ENCODE data around the gene STK32C. TPM values are rescaled to one million over a fixed set of nuclear protein-coding genes. Genes with fewer than 3 reads are reported as not detected.

The STK32C gene
- total RNA-seq, 1 experiment from 2014 or later, result 58.2 TPM

- DNase-seq (ENCODE audit: extremely low read depth, low read depth), result no peak
Observed at GRCh38 chr10:132203256-132204077, 104.3 kb downstream of the STK32C start.

DNA sequence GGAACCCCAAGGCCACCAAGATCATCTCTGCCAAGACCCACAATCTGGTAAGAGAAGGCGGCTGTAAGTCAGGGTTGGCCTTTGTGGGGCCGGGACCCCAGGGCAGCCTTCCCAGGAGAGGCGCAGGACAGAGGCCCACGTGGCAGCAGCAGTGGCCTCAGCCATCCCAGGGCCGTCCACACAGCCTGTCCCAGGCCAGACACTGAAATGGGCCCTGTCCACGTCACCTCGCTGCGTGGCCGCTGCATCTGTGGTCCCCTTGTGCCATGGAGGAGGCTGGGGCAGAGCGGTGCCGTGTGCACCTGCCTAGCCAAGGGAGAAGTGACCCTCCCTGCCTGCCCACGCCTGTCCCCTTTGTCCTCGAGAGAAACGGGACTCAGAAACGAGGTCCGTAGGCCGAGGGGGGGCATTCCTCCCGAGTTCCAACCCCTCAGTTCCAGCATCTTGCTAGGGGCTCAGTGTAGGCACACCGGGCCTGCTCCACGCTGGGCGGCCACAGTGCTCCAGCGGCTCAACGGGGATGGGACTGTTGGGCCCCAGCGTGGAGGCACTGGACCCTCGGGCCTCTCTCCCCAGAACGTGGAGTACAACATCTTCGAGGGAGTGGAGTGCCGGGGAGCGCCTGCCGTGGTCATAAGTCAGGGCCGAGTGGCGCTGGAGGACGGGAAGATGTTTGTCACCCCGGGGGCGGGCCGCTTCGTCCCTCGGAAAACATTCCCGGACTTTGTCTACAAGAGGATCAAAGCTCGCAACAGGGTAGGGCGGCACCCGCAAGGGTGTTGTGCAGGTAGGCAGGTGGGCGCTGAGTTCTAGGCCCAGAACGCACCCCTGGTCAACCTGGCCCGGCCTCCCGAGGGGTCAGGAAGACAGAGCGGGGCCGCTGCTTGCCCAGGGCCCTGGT is 105.4 kb downstream of the STK32C start:
- DNase-seq (ENCODE audit: extremely low read depth, low read depth), result no peak

DNA sequence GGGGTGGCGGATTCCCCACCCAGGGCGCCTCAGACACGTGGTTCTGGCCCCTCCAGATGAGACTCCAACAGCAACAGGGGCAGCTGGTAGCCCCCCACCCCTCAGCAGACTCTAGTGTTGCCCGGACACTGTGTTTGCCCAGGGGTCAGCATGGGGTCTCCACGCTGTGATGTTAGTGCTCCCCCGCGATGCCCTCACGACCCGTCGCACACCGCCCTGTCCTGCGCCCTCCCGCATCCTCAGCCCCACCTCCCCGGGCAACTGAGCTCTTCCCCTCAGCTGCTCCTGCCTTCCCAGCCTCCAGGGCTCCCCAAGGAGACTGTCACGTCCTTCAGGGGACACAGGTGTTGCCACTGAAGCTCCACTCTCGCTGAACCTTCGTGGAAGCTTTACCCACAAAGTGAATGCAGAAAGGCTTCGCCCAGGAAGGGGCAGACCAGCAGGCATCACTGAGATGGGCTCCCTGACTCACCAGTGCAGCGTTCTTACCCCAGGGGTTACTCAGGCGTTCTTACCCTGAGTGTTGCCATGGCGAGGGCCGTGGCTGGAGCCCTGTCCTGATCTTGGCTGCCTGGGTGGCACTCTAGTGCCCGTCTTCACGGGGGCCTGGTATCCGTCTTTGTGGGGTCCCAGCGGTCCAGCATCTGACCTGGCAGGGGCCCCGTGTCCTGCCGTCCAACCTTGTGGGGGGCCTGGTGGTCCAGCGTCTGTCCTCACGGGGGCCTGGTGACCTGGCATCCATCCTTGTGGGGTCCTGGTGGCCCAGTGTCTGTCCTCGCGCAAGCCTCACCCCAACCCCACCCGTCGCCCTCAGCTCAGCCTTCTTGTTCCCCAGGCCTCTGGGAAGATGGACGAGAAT is 106.4 kb downstream of the STK32C start:
- DNase-seq (ENCODE audit: extremely low read depth, low read depth), result no peak

- no peak for DNase-seq (ENCODE audit: extremely low read depth, low read depth)
Observed at GRCh38 chr10:132200344-132201110, 107.2 kb downstream of the STK32C start.

- no peak for DNase-seq (ENCODE audit: extremely low read depth, low read depth)
Observed at GRCh38 chr10:132199854-132200311, 107.9 kb downstream of the STK32C start.

GRCh38 chr10:132199268-132199853 is 108.4 kb downstream of the STK32C start:
- no peak for DNase-seq (ENCODE audit: extremely low read depth, low read depth)

DNA sequence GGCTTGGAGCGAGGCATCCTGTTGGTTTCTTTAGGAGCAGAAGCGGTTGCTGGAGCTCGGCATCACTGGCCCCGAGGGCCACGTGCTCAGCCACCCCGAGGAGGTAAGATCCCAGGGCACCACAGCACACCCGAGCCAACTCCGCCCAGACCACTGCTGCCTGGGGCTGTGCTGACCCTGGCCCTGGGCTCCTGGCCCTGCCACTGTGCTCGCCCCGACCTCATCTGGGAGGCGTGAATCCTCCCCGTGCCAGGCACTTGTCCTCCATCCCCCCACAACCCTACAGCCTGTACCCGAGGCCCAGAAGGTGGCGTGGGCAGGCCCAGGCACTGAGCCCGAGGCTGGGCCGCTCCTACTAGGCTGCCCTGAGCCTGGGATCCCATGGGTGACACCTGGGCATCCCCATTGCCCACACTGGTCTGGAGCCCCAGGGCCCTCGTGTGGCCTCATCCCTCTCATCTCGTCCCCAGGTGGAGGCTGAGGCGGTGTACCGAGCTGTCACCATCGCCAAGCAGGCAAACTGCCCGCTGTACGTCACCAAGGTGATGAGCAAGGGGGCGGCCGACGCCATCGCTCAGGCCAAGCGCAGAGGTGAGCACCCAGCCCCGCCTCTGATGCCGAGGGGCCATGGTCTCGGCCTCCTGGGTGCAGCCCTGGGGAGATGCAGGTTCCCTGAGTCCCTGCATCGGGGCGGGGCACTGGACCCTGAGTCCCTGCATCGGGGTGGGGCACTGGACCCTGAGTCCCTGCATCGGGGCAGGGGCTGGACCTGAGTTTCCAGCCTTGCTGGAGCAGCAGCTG is 109.2 kb downstream of the STK32C start:
- DNase-seq (ENCODE audit: extremely low read depth, low read depth), result no peak

- no peak for DNase-seq (ENCODE audit: extremely low read depth, low read depth)
Observed at GRCh38 chr10:132198068-132198370, 109.7 kb downstream of the STK32C start.

DNA sequence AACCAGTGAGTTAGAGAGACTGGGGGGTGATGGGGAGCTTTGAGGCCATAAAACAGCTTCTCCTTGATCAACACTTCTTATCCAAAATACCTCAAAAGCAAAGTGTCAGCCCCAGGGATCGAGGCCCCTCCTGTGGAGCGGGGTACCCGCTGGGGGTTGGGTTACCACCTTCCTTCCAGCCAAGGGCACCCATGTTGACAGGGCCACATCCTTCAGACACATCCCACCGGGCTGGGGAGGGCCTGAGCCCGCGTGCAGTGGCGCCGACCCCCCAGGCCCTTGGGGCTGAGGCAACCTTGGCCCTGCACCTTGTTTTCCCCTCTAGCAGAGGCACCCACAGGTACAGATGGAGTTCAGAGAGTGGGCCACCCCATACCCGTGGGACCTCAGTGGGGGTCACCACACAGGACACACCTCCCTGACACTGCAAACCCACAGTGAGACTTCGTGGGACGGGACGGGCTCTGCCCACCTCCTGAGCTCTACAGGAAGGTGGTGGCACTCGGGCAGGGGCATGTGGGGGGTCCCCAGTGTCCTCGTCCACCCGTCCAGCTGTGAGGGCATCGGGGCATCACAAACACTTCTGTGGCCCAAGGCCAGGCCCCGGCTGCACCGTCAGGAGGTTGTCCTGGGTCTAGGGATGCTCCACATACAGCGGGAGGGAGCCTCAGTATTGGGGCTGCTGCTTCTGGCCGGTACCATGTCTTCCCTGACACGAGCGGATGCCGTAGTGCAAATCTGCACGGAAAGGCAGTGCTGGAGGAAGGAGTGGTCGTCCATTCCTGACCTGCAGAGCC is 110.3 kb downstream of the STK32C start:
- no peak for DNase-seq (ENCODE audit: extremely low read depth, low read depth)

DNA sequence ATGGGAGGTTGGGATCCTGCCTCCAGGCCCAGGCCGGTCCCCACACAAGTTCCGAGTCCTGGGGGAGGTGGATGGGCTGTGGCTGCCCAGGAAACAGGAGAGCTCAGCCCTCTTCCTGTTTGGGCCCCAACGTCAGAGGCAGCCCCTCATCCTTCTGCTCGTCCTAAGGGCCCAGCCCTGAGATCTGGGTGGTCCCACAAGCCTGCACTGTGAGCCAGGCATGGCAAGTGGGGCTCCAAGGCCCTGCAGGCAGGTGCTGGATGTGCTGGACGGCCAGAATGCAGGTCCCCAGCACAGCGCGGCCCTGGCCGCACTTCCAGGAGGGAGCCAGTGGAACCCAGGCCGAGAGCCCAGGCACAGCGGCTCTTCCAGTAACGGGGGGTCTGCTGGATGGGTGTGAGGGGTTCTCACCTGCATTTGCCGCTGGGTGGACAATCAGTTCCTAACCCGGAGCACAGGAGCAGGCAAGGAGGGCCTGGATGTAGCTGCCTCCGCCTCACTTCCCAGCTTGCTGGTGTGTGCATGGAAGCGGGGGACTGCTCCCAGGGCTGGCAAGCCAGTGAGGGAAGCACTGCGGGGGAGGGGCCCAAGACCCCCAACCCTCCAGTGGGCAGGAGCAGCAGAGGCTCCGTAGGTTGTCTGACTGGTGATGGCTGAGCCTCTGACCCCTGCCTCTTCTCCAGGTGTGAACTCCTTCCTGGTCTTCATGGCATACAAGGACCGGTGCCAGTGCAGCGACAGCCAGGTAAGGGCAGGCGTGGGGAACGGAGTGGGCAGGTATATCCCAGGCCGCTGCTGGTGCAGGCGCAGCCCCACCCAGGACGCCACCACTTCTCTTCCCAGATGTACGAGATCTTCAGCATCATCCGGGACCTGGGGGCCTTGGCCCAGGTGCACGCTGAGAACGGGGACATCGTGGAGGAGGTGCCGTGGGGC is 111.3 kb downstream of the STK32C start:
- no peak for DNase-seq (ENCODE audit: extremely low read depth, low read depth)

DNA sequence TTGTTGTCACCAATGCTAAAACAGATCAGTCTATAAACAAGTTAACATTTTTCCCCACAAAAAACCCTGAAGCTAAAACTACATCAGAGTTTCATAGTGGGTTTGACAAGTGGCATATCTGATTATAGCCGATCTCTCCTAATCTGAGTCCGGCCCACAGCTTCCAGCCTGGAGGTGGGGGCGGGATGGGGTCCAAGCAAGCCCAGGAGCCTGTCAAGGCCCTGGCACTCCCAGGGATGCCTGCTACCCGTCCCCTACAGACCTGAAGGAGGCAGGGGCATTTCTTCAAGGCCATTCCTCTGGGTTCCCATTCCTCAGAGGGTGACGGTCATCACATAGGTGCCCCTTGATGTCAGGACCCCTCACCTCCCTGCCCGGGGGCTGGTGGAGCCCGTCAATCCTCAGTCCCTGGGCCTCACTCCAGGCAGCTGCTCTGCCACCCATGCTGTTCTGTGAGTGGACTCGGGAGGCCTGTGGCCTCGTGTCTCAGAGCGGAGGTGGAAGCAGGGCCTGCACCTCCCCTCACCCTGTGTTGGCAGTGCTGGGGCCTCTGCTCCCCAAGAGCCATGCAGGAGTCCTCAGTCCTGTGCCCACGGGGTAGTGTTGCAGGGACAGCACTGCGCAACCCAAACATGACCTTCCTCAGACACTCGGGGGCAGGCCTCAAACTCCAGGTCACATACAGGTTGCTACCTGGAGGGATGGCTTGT is 112.2 kb downstream of the STK32C start:
- DNase-seq (ENCODE audit: extremely low read depth, low read depth), result no peak

DNA sequence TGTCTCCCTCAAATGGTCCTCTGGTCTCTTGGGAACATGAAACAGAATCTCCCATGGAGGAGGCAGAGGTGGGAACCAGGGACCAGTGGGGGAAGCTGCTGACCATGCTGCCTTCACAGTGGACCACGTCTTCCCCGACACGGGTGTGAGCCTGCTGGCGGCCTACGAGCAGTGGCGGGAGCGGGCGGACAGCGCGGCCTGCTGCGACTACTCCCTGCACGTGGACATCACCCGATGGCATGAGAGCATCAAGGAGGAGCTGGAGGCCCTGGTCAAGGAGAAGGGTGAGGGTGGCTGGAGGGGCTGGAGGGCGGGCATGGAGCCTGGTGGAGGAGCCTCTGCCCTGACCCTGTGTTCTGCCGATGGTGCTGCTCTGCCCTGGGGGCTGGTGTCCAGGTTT is 113.0 kb downstream of the STK32C start:
- DNase-seq (ENCODE audit: extremely low read depth, low read depth), result no peak

DNA sequence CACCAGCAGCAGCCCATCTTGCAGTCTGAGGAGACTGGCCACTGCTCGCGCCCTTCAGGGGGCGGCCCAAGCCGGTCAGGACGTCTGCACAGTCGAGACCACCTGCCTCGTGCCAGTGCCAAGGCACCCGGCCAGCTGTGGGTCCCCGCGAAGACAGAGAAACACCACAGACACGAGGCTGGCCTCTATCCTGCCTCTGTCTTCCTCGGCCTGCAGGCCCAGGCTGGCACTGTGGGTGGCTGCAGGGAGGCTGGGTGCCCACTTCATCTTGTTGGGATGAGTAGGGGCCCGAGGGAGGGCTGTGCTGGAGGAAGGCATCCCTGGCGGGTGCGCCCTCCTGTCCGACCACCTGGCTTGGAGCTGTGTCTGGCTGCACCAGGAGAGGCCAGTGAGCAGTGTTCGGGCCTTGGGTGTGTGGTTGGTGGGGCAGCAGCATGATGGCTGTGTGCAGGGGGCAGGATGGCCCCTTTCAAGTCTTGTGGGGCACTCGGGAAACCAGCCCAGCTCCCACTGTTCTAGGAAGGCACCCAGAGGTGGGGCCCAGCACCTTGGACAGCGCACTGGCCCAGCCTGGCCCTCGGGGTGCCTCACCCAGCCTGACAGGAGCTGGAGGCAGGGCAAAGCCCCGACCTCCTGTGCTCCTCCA is 113.7 kb downstream of the STK32C start:
- DNase-seq (ENCODE audit: extremely low read depth, low read depth), result no peak

GRCh38 chr10:132192991-132193665 is 114.6 kb downstream of the STK32C start:
- DNase-seq (ENCODE audit: extremely low read depth, low read depth), result no peak

Measured in NCI-H460 (cell line).